Activated effector memory CD4-positive, alpha-beta T cell treated with anti-CD3 and anti-CD28 coated beads, Interleukin-2, amount 50 U/mL, for 16 hours (primary cell): Measurements from ENCODE around the gene ATP6V0A4.
"Not testable (repeated sequence)": the region's sequence is repeated elsewhere in the genome, so short reads cannot be mapped to it uniquely, and the experiment has no call there.

ENCODE experiments used
- DNase-seq: peaks from one replicate; pipeline ENCODE4 v3.0.0-alpha.2; 2020

The ATP6V0A4 gene

DNA sequence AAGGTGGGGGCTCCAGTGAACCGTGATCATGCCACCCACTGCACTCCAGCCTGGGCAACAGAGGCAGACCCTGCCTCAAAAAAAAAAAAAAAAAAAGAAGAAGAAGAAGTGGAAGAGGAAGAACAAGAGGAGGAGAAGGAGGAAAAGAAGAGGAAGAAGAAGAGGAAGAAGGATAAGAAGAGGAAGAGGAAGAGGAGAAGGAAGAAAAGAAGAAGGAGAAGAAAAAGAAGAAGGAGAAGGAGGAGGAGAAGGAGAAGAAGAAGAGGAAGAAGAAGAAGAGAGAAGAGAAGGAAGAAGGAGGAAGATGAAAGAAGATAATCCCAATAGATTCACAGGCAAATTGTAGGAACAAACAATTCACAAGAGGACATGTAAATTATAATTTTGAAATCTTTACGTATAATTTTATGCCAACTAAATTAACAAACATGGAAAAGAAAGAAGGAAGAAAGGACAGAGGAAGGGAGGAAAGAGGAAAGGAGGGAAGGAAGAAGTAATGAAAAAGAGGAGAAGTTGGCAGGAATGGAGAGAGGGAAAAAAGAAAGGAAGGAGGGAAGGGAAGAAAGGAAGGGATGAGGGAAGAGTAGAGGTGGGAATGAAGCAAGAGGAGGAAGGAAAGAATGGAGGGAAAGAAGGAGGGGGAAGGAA is 100.3 kb downstream of the ATP6V0A4 start:
- DNase-seq: no peak

DNA sequence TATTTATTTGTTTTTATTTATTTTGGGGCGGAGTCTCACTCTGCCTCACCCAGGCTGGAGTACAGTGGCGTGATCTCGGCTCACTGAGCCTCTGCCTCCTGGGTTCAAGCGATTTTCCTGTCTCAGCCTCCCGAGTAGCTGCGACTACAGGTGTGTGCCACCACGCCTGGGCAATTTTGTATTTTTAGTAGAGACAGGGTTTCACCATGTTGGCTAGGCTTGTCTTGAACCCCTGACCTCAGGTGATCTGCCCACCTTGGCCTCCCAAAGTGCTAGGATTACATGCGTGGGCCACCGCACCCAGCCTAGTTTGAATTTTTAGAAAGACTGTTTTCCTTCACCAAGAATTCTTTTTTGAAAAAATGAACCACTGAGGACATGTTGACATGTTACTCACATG is 102.2 kb downstream of the ATP6V0A4 start:
- DNase-seq: not testable (repeated sequence)

- no peak for DNase-seq
Measured at GRCh38 chr7:138695106-138695505, 102.9 kb downstream of the ATP6V0A4 start.

GRCh38 chr7:138691178-138691577 is 106.8 kb downstream of the ATP6V0A4 start:
- no peak for DNase-seq

DNA sequence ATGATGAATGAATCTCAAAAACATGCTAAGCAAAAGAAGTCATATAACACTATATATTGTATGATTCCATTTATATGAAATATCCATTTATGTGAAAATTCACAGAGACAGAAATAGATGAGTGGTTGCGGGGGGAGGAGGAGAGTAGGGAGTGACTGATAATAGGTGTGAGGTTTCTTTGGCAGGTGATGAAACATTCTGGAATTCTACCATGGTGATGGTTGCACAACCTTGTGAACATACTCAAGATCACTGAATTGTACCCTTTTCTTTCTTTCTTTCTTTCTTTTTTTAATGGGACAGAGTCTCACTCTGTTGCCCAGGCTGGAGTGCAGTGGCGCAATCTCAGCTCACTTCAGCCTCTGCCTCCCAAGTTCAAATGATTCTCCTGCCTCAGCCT is 107.5 kb downstream of the ATP6V0A4 start:
- no peak for DNase-seq

DNA sequence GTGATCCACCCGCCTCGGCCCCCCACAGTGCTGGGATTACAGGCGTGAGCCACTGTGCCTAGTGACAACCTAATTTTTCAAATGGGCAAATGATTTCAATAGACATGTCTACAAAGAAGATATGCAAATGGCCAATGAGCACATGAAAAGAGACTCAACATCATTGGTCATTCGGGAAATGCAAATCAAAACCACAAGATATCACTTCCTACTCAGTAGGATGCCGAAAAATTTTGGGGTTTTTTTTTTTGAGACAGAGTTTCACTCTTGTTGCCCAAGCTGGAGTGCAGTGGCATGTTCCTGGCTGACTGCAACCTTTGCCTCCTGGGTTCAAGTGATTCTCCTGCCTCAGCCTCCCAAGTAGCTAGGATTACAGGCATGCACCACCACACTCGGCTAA is 110.0 kb downstream of the ATP6V0A4 start:
- not testable (repeated sequence) for DNase-seq

- DNase-seq: no peak
Measured at GRCh38 chr7:138684340-138684739, 113.7 kb downstream of the ATP6V0A4 start.

DNA sequence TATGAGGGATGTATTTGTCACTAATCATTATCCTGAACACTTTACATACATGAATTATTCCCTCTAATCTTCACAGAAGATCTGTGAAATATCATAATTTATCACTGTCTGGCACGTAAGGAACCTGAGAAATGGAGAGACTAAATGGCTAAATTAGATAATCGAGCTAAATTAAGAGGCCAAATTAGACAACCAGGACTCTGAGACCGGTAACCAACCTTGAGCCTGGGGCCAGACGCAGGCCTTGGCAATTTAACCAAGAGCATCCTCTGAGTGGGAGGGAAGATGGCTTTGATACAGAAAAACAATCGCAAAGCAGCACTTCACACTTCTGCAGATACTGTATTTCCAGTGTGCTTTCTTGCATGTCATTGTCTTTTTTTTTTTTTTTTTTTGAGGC is 118.2 kb downstream of the ATP6V0A4 start:
- DNase-seq: no peak

- no peak for DNase-seq
Measured at GRCh38 chr7:138670594-138670993, 127.4 kb downstream of the ATP6V0A4 start.

DNA sequence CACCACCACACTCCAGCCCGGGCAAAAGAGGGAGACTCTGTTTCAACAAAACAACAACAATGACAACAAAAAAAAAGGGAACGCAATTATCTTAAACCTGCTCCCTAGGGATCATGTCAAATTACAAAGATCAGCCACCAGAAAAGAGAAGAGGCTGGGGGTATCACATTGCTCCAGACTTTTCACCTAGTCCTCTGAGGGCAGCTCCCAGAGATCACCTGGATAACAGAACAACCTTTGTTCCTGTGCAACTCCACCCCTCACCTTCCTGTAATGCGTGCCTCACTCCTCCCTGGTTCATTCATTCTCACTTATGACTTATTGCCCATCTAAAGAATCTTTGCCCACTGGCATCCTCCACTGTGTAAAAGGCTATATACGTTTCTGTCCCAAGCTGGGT is 128.6 kb downstream of the ATP6V0A4 start:
- no peak for DNase-seq

DNA sequence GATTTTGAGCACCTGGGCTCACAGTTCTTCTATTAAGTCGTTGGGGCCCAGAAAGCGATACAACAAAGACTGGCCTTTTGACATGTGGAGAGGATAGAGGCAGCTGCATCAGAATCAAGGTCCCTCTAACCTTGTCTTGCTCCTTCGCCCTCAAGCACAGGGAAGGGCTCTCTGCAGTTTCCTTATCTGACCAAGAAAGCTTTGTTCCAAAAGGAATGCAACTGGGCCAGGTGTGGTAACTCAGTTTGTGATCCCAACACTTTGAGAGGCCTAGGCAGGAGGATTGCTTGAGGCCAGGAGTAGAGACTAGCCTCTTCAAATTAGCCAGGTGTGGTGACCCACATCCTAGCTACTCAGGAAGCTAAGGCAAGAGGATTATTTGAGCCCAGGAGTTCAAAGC is 129.1 kb downstream of the ATP6V0A4 start:
- no peak for DNase-seq

- no peak for DNase-seq
Measured at GRCh38 chr7:138668229-138668596, 129.8 kb downstream of the ATP6V0A4 start.

- no peak for DNase-seq
Measured at GRCh38 chr7:138667535-138668228, 130.3 kb downstream of the ATP6V0A4 start.

GRCh38 chr7:138666385-138666784 is 131.6 kb downstream of the ATP6V0A4 start:
- no peak for DNase-seq

GRCh38 chr7:138665669-138666140 is 132.3 kb downstream of the ATP6V0A4 start:
- DNase-seq: no peak

GRCh38 chr7:138665249-138665648 is 132.7 kb downstream of the ATP6V0A4 start:
- DNase-seq: no peak

DNA sequence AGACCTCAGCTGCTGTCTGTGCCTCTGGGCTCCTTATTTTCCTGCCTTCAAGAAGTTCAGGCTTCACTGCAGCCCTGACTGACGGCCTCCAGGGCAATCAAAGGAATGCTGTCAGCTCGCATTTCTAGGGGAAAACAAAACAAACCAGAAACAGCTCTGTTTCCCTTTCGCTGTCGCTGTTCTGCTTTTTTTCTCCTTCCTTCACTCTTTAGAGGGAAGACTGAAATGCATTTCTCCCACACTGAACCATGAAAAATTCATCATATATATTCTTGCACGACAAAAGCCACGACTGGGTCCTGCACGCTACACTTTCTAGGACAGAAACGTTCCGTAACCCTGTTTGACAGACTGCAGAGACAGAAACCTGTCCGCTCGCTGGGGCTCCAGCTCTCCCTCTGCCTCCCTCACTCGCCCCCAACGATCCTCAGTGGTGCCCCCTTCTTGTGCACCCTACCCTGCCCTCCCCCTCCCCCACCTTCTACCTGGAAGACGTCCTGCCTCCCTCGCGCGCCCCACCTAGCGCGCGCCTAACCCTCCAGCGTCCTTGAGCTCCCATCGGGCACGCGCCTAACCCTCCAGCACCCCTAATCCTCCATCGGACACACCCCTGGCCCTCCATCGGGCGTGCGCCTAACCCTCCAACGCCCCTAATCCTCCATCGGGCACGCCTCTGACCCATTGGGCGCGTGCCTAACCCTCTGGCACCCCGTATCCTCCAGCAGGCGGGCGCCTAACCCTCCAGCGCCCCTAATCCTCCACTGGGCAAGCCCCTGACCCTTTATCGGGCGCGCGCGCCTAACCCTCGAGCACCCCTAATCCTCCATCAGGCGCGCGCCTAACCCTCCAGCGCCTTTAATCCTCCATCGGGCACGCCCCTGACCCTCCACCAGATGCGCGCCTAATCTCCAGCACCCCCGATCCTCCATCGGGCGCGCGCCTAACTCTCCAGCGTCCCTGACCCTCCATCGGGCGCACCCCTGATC is 134.0 kb downstream of the ATP6V0A4 start:
- no peak for DNase-seq

- DNase-seq: no peak
Measured at GRCh38 chr7:138662991-138663320, 135.0 kb downstream of the ATP6V0A4 start.

DNA sequence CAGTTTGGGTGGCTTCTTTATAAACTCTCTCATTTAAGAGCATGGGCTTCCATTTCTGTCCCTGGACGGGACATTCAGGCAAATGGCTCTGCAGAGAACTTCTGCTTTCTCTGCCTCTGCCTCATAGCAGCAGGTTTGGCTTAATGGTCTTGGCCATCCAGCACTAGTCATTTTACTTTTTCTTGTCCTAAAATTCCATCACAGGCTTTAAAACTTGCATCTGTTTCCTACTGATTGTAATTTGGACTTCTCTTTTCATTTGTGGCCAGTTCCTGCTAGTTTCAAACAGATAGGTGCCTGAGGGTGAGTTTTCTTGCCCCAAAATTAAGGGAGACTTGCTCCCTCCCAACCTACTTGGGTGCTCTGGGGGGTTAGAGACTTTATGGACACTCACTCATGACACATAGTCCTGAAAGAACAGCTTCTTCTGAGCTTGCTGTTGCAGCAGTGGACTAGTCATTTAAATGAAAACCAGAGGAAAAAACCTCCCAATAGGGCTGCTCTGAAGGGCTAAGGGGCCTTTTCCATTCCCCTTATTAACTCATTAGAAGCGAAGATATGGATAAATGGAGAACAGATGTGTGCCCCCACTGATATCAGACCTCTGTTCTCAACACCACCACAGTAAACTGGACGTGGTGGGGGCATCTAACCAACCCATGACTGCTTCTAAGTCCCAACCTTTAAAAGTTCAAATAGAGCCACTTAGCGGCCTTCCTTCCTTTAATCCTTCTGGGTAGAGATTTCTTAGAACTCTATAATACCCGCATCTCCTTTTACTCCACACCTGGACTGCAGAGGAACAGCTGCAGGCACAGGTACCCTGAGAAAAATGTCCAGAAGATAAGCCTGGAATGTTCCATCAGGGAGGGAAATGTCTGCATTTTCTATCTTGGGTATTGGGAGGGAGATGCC is 135.7 kb downstream of the ATP6V0A4 start:
- DNase-seq: no peak

DNA sequence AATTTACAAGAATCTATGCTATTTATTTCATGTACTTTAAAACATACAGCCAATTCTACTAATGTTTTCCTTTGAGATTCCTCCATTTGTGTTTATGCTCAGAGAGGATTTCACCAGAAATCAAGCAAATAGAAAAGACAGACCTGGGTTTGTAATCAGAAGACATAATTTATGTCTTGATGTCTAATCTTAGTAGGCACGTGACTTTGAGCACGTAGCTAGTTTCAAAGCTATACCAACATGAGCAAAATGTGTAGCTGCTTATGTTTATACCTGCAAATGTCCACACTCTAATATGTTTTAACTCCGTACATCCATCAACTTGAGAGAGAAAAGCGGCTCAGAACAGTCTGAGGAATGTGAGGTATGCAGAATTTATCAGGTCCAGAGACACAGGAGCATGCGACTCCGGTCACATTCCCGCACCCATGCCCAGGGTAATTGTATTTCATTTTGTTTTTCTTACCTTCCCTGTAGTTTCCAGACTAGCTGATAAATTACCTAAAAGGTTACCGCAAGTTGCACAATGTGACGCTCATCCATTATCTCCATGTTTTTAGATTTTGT is 136.8 kb downstream of the ATP6V0A4 start:
- no peak for DNase-seq

DNA sequence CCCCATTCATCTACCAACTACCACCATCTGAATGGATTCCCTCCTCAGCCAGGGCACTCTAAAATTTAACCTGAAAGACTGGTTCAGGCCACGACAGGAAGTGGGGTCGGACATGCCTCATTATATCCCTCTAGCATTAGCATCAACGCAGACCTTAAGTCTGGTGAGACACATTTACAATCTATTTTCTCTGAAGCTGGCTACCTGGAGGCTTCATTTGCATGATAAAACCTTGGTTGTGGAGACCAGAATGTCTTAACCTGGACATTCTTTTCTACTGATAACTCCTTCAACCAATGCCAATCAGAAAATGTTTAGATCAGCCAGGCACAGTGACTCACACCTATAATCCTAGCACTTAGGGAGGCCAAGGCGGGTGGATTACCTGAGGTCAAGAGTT is 139.1 kb downstream of the ATP6V0A4 start:
- no peak for DNase-seq

GRCh38 chr7:138657854-138658386 is 140.1 kb downstream of the ATP6V0A4 start:
- DNase-seq: no peak
